Esophagus squamous epithelium (tissue), 5 donors: ENCODE results near the gene GUCY1A1. TPM values are rescaled to one million over a fixed set of nuclear protein-coding genes. Genes with fewer than 3 reads are reported as not detected.
A peak's percentile ranks its signal among the peaks of the same experiment; 100 is the strongest.

Source experiments
- DNase-seq: peaks from one replicate; lab custom pipeline; 2025; lab: John Stamatoyannopoulos, UW
- H3K27ac ChIP-seq, 4 donors: fragments of 200-600 bp; sonication (generic); one replicate each; pipeline ENCODE4 v1.5.1; 2016 to 2019; ENCODE audit warnings: mild to moderate bottlenecking in 1 of 4
- H3K27me3 ChIP-seq, 4 donors: fragments of 200-600 bp; sonication (generic); 1 replicate in 3 of 4; 2 replicates in 1 of 4; pipeline versions ENCODE4 v1.5.1 to v1.6.0; 2017 to 2021; ENCODE audit warnings: antibody characterized with exemption in 1 of 4
- H3K36me3 ChIP-seq, 3 donors: fragments of 200-600 bp; sonication (generic); one replicate each; pipeline ENCODE4 v1.5.1; 2016 to 2019
- H3K4me1 ChIP-seq, 3 donors: fragments of 200-600 bp; sonication (generic); one replicate each; pipeline ENCODE4 v1.5.1; 2017 to 2019
- H3K4me3 ChIP-seq, 4 donors: fragments of 200-600 bp; sonication (generic); 1 replicate in 3 of 4; 2 replicates in 1 of 4; pipeline ENCODE4 v1.5.1; 2016 to 2019; ENCODE audit warnings: mild to moderate bottlenecking in 2 of 4, moderate library complexity in 1 of 4
- H3K9me3 ChIP-seq, 3 donors: fragments of 200-600 bp; sonication (generic); one replicate each; pipeline ENCODE4 v1.5.1; 2016 to 2019
- POLR2A ChIP-seq, 4 donors: fragments of 450-650 bp; IDR thresholded peaks; one replicate each; pipeline ENCODE4 v1.6.1; 2017; ENCODE audit warnings: antibody characterized with exemption in 4 of 4, mild to moderate bottlenecking in 4 of 4, moderate library complexity in 3 of 4
- WGBS, 2 donors: methylation state at CpG; one replicate each; pipeline ENCODE4 v1.1.5; 2018; 5-methylcytosine and 5-hydroxymethylcytosine counted together
- intact Hi-C: fragments of 100-400 bp; cut with DNase I; formaldehyde crosslinking; loops from one replicate; pipeline ENCODE4 v1.15.0; 2022
- total RNA-seq, 4 donors: library from RNA; depleted of rRNA; stranded (reverse); fragments of >200 nt; gene quantifications; one replicate each; pipeline ENCODE4 v1.1.0, GENCODE V29; 2016
- TF ChIP-seq, protein P1 (sequence below), 6 experiments: fragments of 450-650 bp in 4 of 6; fragments of 200-600 bp in 2 of 6; sonication (generic) in 2 of 6; IDR thresholded peaks; one replicate each; pipeline ENCODE4 v1.5.1; 2016 to 2019; ENCODE audit warnings: antibody characterized with exemption in 6 of 6, mild to moderate bottlenecking in 4 of 6, moderate library complexity in 4 of 6
- donor health status: DM: yes; HTN: yes; CAD: no.

The GUCY1A1 gene
- total RNA-seq, 4 donors from 2014 or later = 0.45 to 8.6 (median 5.1) TPM

GRCh38 chr4:155745984-155746383 is 79.3 kb downstream of the GUCY1A1 start:
- Histone ChIP-seq H3K4me3 (no peak overlapping the region), H3K9me3 (no peaks in the 10 kb centered on the region), H3K27ac (no peak overlapping the region), H3K27me3 (no peaks in the 10 kb centered on the region), H3K4me1 (no peaks in the 10 kb centered on the region), H3K36me3 (no peaks in the 10 kb centered on the region)
- intact Hi-C loops = no loop called here
- DNase-seq = no peak
- TF ChIP-seq POLR2A (IDR thresholded peaks at IDR 0.05) = no peak
- TF ChIP-seq, protein P1, sequence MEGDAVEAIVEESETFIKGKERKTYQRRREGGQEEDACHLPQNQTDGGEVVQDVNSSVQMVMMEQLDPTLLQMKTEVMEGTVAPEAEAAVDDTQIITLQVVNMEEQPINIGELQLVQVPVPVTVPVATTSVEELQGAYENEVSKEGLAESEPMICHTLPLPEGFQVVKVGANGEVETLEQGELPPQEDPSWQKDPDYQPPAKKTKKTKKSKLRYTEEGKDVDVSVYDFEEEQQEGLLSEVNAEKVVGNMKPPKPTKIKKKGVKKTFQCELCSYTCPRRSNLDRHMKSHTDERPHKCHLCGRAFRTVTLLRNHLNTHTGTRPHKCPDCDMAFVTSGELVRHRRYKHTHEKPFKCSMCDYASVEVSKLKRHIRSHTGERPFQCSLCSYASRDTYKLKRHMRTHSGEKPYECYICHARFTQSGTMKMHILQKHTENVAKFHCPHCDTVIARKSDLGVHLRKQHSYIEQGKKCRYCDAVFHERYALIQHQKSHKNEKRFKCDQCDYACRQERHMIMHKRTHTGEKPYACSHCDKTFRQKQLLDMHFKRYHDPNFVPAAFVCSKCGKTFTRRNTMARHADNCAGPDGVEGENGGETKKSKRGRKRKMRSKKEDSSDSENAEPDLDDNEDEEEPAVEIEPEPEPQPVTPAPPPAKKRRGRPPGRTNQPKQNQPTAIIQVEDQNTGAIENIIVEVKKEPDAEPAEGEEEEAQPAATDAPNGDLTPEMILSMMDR (IDR thresholded peaks at IDR 0.05) = no peak
- 67 to 71% methylated on average over 5 of the region's 5 CpGs for WGBS, 2 donors

- intact Hi-C loops = no loop called here
- no peak for TF ChIP-seq POLR2A (IDR thresholded peaks at IDR 0.05)
- TF ChIP-seq, protein P1 (IDR thresholded peaks at IDR 0.05) = no peak
- Histone ChIP-seq H3K27ac (no peak overlapping the region), H3K9me3 (no peaks in the 10 kb centered on the region), H3K4me1 (no peaks in the 10 kb centered on the region), H3K4me3 (no peak overlapping the region), H3K36me3 (no peaks in the 10 kb centered on the region), H3K27me3 (no peaks in the 10 kb centered on the region)
- WGBS, 2 donors = 91 to 94% methylated on average over 2 of the region's 2 CpGs
- no peak for DNase-seq
Measured at GRCh38 chr4:155748039-155748438, 81.4 kb downstream of the GUCY1A1 start.

GRCh38 chr4:155749041-155749440 is 82.4 kb downstream of the GUCY1A1 start:
- no peaks in the 10 kb centered on the region for H3K36me3 ChIP-seq
- H3K4me1 ChIP-seq = no peaks in the 10 kb centered on the region
- no peak for DNase-seq
- no peaks in the 10 kb centered on the region for H3K9me3 ChIP-seq
- TF ChIP-seq, protein P1 (IDR thresholded peaks at IDR 0.05) = no peak
- no peak for TF ChIP-seq POLR2A (IDR thresholded peaks at IDR 0.05)
- H3K4me3 ChIP-seq = no peak overlapping the region
- WGBS, 2 donors = 72 to 81% methylated on average over 5 of the region's 5 CpGs
- intact Hi-C loops = no loop called here
- no peak overlapping the region for H3K27ac ChIP-seq
- H3K27me3 ChIP-seq = no peaks in the 10 kb centered on the region

DNA sequence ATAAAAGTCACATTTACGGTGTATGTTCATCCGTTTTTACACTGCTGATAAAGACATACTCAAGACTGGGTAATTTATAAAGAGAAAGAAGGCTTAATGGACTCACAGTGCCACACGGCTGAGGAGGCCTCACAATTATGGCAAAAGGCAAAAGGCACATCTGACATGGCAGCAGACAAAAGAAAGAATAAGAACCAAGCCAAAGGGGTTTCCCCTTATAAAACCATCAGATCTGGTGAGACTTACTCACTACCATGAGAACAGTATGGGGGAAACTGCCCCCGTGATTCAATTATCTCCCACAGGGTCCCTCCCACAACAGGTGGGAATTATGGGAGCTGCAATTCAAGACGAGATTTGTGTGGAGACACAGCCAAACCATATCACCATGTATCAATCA is 84.9 kb downstream of the GUCY1A1 start:
- DNase-seq = no peak
- Histone ChIP-seq H3K4me1 (no peaks in the 10 kb centered on the region), H3K4me3 (no peak overlapping the region), H3K27me3 (no peaks in the 10 kb centered on the region), H3K9me3 (no peaks in the 10 kb centered on the region), H3K36me3 (no peaks in the 10 kb centered on the region), H3K27ac (no peak overlapping the region)
- TF ChIP-seq, protein P1 (IDR thresholded peaks at IDR 0.05) = no peak
- no peak for TF ChIP-seq POLR2A (IDR thresholded peaks at IDR 0.05)
- 73 to 82% methylated on average over 5 of the region's 5 CpGs for WGBS, 2 donors
- intact Hi-C loops = no loop called here

GRCh38 chr4:155757745-155758265 is 91.2 kb downstream of the GUCY1A1 start:
- TF ChIP-seq POLR2A (IDR thresholded peaks at IDR 0.05) = no peak
- TF ChIP-seq, protein P1 (IDR thresholded peaks at IDR 0.05) = no peak
- Histone ChIP-seq H3K4me3 (no peak overlapping the region), H3K27me3 (peaks cover 0 to 18% (median 0%) of the 10 kb centered on the region in 4 donors), H3K27ac (peak overlapping the region in 1 of 4 donors; percentile 94), H3K9me3 (no peaks in the 10 kb centered on the region), H3K36me3 (no peaks in the 10 kb centered on the region), H3K4me1 (peaks cover 4 to 23% (median 13%) of the 10 kb centered on the region in 3 donors)
- 76 to 100% methylated on average over 1 of the region's 1 CpG for WGBS, 2 donors
- no peak for DNase-seq
- intact Hi-C loops = no loop called here
